Endothelial cell (in vitro differentiated cells): ENCODE data around the gene SLIT1. TPM values are rescaled to one million over a fixed set of nuclear protein-coding genes. Genes with fewer than 3 reads are reported as not detected.

ENCODE experiments used
- DNase-seq: peaks from one replicate; pipeline ENCODE4 v3.0.0; 2021; ENCODE audit warnings: low spot score
- H3K27ac Mint-ChIP-seq: one replicate; pipeline ENCODE4 v1.8.0; 2021; ENCODE audit warnings: mixed read lengths, inconsistent platforms; ENCODE audit not compliant: unreplicated experiment
- H3K27me3 Mint-ChIP-seq: one replicate; pipeline ENCODE4 v1.8.0; 2021; ENCODE audit warnings: mild to moderate bottlenecking, moderate library complexity, mixed read lengths, inconsistent platforms; ENCODE audit not compliant: unreplicated experiment
- H3K36me3 Mint-ChIP-seq: one replicate; pipeline ENCODE4 v1.8.0; 2021; ENCODE audit warnings: mild to moderate bottlenecking, low read depth, mixed read lengths, inconsistent platforms; ENCODE audit not compliant: unreplicated experiment
- H3K4me1 Mint-ChIP-seq: one replicate; pipeline ENCODE4 v1.8.0; 2021; ENCODE audit warnings: mild to moderate bottlenecking, mixed read lengths, inconsistent platforms; ENCODE audit not compliant: unreplicated experiment
- H3K4me3 Mint-ChIP-seq: one replicate; pipeline ENCODE4 v1.8.0; 2021; ENCODE audit warnings: mild to moderate bottlenecking, mixed read lengths, inconsistent platforms; ENCODE audit not compliant: unreplicated experiment
- H3K9me3 Mint-ChIP-seq: one replicate; pipeline ENCODE4 v1.8.0; 2021; ENCODE audit warnings: mixed read lengths, inconsistent platforms; ENCODE audit not compliant: unreplicated experiment
- total RNA-seq: library from RNA; stranded (reverse); fragmentation: NEBNext Ultra II Directional; extraction: Animal tissue kit (Norgen Biotek cat#: 25700); gene quantifications from one replicate; pipeline ENCODE4 v1.2.1, GENCODE V29; 2021; ENCODE audit not compliant: unreplicated experiment
- TF ChIP-seq, protein P1 (sequence below): fragments of 200-600 bp; sonication (generic); IDR thresholded peaks from one replicate; pipeline ENCODE4 v1.5.0; 2021; ENCODE audit warnings: antibody characterized with exemption; ENCODE audit not compliant: unreplicated experiment

SLIT1 gene
- total RNA-seq, 1 donor from 2014 or later: 0.54 TPM

DNA sequence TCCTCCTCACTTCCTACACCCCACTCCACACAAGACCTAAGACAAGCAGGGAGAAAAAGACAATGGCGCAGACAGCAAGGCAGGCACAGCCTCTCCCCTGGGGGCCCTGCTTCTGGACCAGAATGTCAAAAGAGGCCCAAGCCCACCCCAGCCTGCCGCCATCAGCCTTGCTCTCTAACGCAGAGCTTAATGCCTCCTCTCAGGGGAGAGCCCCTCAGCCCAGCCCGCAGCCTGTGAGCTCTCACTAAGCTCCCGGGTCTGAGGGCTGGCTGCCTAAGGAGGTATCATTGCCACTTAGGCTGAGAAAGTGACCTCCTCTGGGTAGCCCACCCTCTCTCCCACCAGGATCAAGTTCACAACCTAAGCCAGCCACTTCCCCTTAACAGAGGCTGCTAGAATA, 16.7 kb downstream of the SLIT1 start:
- Mint-ChIP-seq H3K4me1 (peaks cover 7% of the 10 kb centered on the region), H3K27me3 (peaks cover 10% of the 10 kb centered on the region), H3K9me3 (no peaks in the 10 kb centered on the region), H3K4me3 (no peak overlapping the region), H3K36me3 (peaks cover 4% of the 10 kb centered on the region), H3K27ac (no peak overlapping the region)
- no peak for DNase-seq
- TF ChIP-seq, protein P1, sequence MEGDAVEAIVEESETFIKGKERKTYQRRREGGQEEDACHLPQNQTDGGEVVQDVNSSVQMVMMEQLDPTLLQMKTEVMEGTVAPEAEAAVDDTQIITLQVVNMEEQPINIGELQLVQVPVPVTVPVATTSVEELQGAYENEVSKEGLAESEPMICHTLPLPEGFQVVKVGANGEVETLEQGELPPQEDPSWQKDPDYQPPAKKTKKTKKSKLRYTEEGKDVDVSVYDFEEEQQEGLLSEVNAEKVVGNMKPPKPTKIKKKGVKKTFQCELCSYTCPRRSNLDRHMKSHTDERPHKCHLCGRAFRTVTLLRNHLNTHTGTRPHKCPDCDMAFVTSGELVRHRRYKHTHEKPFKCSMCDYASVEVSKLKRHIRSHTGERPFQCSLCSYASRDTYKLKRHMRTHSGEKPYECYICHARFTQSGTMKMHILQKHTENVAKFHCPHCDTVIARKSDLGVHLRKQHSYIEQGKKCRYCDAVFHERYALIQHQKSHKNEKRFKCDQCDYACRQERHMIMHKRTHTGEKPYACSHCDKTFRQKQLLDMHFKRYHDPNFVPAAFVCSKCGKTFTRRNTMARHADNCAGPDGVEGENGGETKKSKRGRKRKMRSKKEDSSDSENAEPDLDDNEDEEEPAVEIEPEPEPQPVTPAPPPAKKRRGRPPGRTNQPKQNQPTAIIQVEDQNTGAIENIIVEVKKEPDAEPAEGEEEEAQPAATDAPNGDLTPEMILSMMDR: no peak

DNA sequence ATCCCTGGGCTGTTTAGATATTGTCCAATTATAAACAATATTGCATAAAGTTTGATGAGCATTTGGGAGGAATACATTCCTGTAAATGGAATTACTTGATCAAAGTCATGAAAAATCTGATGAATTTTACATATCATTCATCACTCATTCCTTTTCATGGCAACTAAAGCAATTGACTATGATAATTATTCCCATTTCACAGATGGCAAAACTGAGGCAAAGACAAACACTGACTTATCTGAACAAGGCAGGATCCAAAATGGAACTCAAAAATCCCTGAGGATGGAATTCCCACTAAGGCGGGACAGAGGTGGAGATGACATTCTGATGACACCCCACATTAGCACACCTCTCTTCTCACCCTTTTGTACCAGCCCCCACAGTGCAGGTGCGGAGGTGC, 17.1 kb downstream of the SLIT1 start:
- Mint-ChIP-seq H3K27me3 (peaks cover 10% of the 10 kb centered on the region), H3K36me3 (peaks cover 4% of the 10 kb centered on the region), H3K27ac (no peak overlapping the region), H3K4me3 (no peak overlapping the region), H3K4me1 (peaks cover 7% of the 10 kb centered on the region), H3K9me3 (no peaks in the 10 kb centered on the region)
- no peak for DNase-seq
- TF ChIP-seq, protein P1: no peak

DNA sequence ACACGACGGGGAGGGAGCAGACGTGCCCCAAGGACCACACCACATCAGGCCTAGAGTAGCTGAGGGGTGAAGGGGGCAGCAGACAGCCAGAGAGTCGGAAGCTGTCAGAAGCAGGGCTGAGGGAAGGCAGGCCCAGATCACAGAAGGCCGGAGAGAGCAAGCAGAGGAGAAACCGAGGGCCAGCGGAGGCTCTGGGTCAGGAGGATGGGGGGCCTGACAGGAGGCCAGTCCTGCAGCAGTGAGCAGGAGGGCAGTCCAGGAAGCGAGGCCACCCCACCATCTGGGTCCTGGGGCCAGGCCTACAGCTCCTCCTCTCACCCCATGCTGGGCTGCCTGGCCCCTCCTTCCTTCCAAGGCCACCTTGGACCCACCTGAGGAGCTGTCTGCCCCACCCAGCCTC, 20.3 kb downstream of the SLIT1 start:
- no peak overlapping the region for H3K27ac Mint-ChIP-seq

GRCh38 chr10:97163781-97164501, 21.8 kb downstream of the SLIT1 start:
- no peaks in the 10 kb centered on the region for H3K9me3 Mint-ChIP-seq
- no peak for DNase-seq
- peaks cover 14% of the 10 kb centered on the region for H3K4me1 Mint-ChIP-seq

More for the DNA sequence above, 20.3 kb downstream of the SLIT1 start:
- H3K4me3 Mint-ChIP-seq: no peak overlapping the region
- H3K9me3 Mint-ChIP-seq: no peaks in the 10 kb centered on the region
- peaks cover 16% of the 10 kb centered on the region for H3K4me1 Mint-ChIP-seq
- H3K36me3 Mint-ChIP-seq: peaks cover 4% of the 10 kb centered on the region
- DNase-seq: no peak
- H3K27me3 Mint-ChIP-seq: peaks cover 8% of the 10 kb centered on the region
- TF ChIP-seq, protein P1: no peak

DNA sequence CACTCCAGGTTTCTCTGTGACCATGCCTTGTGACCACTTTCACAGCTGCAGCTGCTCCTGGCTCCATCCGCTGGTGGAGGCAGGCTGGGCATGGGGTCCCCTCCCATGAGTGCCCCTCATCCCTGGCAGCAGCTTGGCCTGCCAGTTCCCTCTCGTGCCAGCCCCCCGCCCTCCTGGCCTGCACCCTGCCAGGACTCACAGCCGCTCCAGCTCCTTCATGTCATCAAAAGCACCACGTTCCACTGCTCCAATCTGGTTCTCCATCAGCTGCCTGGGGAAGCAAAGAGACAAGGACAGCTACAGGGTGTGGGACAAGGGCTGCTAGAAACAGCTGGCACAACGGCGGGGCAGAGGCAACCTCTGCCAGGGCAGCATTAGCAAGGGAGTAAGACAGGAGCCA, 22.6 kb downstream of the SLIT1 start:
- no peaks in the 10 kb centered on the region for H3K36me3 Mint-ChIP-seq
- H3K27me3 Mint-ChIP-seq: peaks cover 8% of the 10 kb centered on the region
- H3K4me1 Mint-ChIP-seq: peaks cover 11% of the 10 kb centered on the region
- TF ChIP-seq, protein P1: no peak
- no peak overlapping the region for H3K4me3 Mint-ChIP-seq
- no peaks in the 10 kb centered on the region for H3K9me3 Mint-ChIP-seq
- no peak for DNase-seq
- no peak overlapping the region for H3K27ac Mint-ChIP-seq

More at GRCh38 chr10:97163781-97164501, 21.8 kb downstream of the SLIT1 start:
- Mint-ChIP-seq H3K36me3 (peaks cover 4% of the 10 kb centered on the region), H3K27ac (no peak overlapping the region), H3K27me3 (peaks cover 8% of the 10 kb centered on the region), H3K4me3 (no peak overlapping the region)
- TF ChIP-seq, protein P1: no peak
